PC-9 (cell line): ENCODE results near the gene PIP4P1. TPM values are rescaled to one million over a fixed set of nuclear protein-coding genes. Genes with fewer than 3 reads are reported as not detected.

Experiments used
- BruUV-seq: library from RNA; stranded (reverse); fragments of 400-500 nt; replicated peaks from 2 replicates; lab custom pipeline; 2021; lab: Mats Ljungman, UMichigan
- CTCF ChIA-PET: fragments of 300-600 bp; sonication (Branson Sonifier 250); formaldehyde crosslinking; loops from one replicate; lab custom pipeline; 2022; ENCODE audit warnings: antibody characterized with exemption; lab: Charles Lee
- POLR2A ChIA-PET: fragments of 300-600 bp; sonication (Branson Sonifier 250); formaldehyde crosslinking; loops from one replicate; lab custom pipeline; 2022; ENCODE audit warnings: antibody characterized with exemption; ENCODE audit not compliant: unreplicated experiment; lab: Charles Lee
- DNase-seq, 2 experiments: peaks; one replicate each; pipeline versions ENCODE4 v3.0.0 to v3.0.0-alpha.2; 2015 to 2022; ENCODE audit warnings: mixed read lengths in 1 of 2
- H2AFZ ChIP-seq: fragments of 200-600 bp; sonication (generic); 2 replicates; pipeline ENCODE4 v1.8.1; 2017; ENCODE audit warnings: antibody characterized with exemption
- H3F3A ChIP-seq: fragments of 200-600 bp; sonication (generic); 2 replicates; pipeline ENCODE4 v1.8.1; 2017; ENCODE audit warnings: antibody characterized with exemption, mild to moderate bottlenecking, low read depth; ENCODE audit not compliant: insufficient read depth
- H3K27ac ChIP-seq: fragments of 200-600 bp; sonication (generic); 2 replicates; pipeline ENCODE4 v1.6.1; 2016; ENCODE audit warnings: mixed run types
- H3K27me3 ChIP-seq: fragments of 200-600 bp; sonication (generic); 2 replicates; pipeline ENCODE4 v1.6.1; 2016; ENCODE audit warnings: low read depth, mixed run types; ENCODE audit not compliant: insufficient read depth
- H3K36me3 ChIP-seq: fragments of 200-600 bp; sonication (generic); 2 replicates; pipeline ENCODE4 v1.6.1; 2016; ENCODE audit warnings: low read depth, mixed run types
- H3K4me1 ChIP-seq: fragments of 200-600 bp; sonication (generic); replicated peaks from 2 replicates; pipeline ENCODE4 v1.6.1; 2016; ENCODE audit warnings: mixed run types; ENCODE audit not compliant: insufficient read depth
- H3K4me2 ChIP-seq: fragments of 200-600 bp; sonication (generic); 2 replicates; pipeline ENCODE4 v1.6.1; 2017; ENCODE audit warnings: mixed run types
- H3K4me3 ChIP-seq: fragments of 200-600 bp; sonication (generic); 2 replicates; pipeline ENCODE4 v1.6.1; 2016; ENCODE audit warnings: mixed run types
- H3K79me2 ChIP-seq: fragments of 200-600 bp; sonication (generic); 2 replicates; pipeline ENCODE4 v1.6.1; 2017; ENCODE audit warnings: low read depth, mixed run types
- H3K9me2 ChIP-seq: fragments of 200-600 bp; sonication (generic); 2 replicates; pipeline ENCODE4 v1.8.1; 2017; ENCODE audit warnings: mild to moderate bottlenecking; ENCODE audit not compliant: insufficient read depth
- H3K9me3 ChIP-seq: fragments of 200-600 bp; sonication (generic); 2 replicates; pipeline ENCODE4 v1.8.1; 2016; ENCODE audit warnings: low read depth; ENCODE audit not compliant: insufficient read depth
- H4K20me1 ChIP-seq: fragments of 200-600 bp; sonication (generic); 2 replicates; pipeline ENCODE4 v1.8.1; 2017; ENCODE audit not compliant: insufficient read depth
- EZH2 ChIP-seq: fragments of 200-600 bp; sonication (generic); IDR thresholded peaks from 2 replicates; pipeline ENCODE4 v1.8.0; 2017; ENCODE audit warnings: antibody characterized with exemption, low read depth
- intact Hi-C: fragments of 100-400 bp; cut with micrococcal nuclease; formaldehyde crosslinking; loops from one replicate; pipeline ENCODE4 v1.10.0; 2022; ENCODE audit not compliant: unreplicated experiment
- total RNA-seq: library from RNA; stranded (reverse); gene quantifications from 2 replicates; pipeline ENCODE4 v1.2.3, GENCODE V29; 2021
- TF ChIP-seq, protein P1 (sequence below): fragments of 200-600 bp; sonication (generic); conservative IDR thresholded peaks from 2 replicates; pipeline ENCODE4 v1.6.1; 2017; ENCODE audit warnings: mixed run types, antibody characterized with exemption, mild to moderate bottlenecking, moderate library complexity

Gene PIP4P1
- total RNA-seq, 1 experiment from 2014 or later: 20.1 TPM

- no peaks in the 10 kb centered on the region for H3K9me2 ChIP-seq
- H3K4me1 ChIP-seq: peaks cover 26% of the 10 kb centered on the region
- H2AFZ ChIP-seq: no peak overlapping the region
- H3K27me3 ChIP-seq: no peaks in the 10 kb centered on the region
- H3K27ac ChIP-seq: no peak overlapping the region
- no peaks in the 10 kb centered on the region for H3K79me2 ChIP-seq
- no peak for TF ChIP-seq EZH2
- TF ChIP-seq, protein P1, sequence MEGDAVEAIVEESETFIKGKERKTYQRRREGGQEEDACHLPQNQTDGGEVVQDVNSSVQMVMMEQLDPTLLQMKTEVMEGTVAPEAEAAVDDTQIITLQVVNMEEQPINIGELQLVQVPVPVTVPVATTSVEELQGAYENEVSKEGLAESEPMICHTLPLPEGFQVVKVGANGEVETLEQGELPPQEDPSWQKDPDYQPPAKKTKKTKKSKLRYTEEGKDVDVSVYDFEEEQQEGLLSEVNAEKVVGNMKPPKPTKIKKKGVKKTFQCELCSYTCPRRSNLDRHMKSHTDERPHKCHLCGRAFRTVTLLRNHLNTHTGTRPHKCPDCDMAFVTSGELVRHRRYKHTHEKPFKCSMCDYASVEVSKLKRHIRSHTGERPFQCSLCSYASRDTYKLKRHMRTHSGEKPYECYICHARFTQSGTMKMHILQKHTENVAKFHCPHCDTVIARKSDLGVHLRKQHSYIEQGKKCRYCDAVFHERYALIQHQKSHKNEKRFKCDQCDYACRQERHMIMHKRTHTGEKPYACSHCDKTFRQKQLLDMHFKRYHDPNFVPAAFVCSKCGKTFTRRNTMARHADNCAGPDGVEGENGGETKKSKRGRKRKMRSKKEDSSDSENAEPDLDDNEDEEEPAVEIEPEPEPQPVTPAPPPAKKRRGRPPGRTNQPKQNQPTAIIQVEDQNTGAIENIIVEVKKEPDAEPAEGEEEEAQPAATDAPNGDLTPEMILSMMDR: no peak
- DNase-seq: no peak
- CTCF ChIA-PET: interaction anchor here (0.5 kb wide), 1 partner anchor 307 kb away, joined by 4 read pairs; no protein-coding TSS in a partner anchor
- POLR2A ChIA-PET: no interaction called here
- intact Hi-C loops: no loop called here
- H3K4me2 ChIP-seq: no peak overlapping the region
- no peak overlapping the region for H3K4me3 ChIP-seq
- no TSS peak for BruUV-seq
- H3K36me3 ChIP-seq: no peaks in the 10 kb centered on the region
- peaks cover 16% of the 10 kb centered on the region; the same call in 1 of the 2 replicates for H3F3A ChIP-seq
- no peaks in the 10 kb centered on the region for H3K9me3 ChIP-seq
- no peaks in the 10 kb centered on the region for H4K20me1 ChIP-seq
Measured at GRCh38 chr14:20493634-20494033, 32.4 kb upstream of the PIP4P1 start.

DNA sequence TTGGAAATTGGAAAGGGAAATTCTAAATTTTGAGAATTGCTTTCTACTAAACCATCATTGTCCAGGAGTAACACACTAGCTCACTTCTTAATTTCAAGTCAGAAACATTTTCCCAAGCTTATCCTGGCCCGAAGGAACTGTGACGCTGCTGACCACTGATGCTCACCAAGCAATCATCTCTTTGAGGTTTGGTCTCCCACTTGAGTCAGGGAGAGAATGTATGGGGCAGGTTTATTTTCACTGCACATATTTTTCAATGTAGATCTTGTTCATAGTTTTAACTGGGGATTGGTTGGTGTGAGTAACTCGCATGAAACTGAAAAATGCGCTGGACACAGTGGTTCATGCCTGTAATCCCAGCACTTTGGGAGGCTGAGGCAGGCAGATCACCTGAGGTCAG lies 31.3 kb upstream of the PIP4P1 start:
- no TSS peak for BruUV-seq
- CTCF ChIA-PET: no interaction called here

DNA sequence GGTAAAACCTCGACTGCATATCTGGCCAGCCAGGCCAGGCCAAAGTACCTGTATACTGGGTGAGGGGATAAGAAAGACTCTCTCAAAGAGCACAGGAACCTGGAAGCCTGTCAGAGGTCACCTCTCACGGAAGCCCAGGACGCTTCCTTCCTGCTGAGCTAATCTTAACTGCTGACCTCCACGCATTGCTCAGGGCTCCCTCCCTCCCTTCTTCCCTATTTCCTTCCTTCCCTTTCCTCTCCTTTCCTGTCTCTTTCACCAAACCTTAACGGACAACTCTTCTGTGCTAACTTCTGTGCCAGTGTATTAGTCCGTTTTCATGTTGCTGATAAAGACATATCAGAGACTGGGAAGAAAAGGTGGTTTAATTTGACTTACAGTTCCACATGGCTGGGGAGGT lies 29.3 kb upstream of the PIP4P1 start:
- POLR2A ChIA-PET: no interaction called here
- DNase-seq: no peak
- BruUV-seq: no TSS peak
- CTCF ChIA-PET: no interaction called here
- H3K4me3 ChIP-seq: no peak overlapping the region
- no peaks in the 10 kb centered on the region for H3K9me2 ChIP-seq
- H3K36me3 ChIP-seq: no peaks in the 10 kb centered on the region
- H3K9me3 ChIP-seq: no peaks in the 10 kb centered on the region
- H3K4me2 ChIP-seq: no peak overlapping the region
- no peak overlapping the region for H3K27ac ChIP-seq
- intact Hi-C loops: no loop called here
- no peaks in the 10 kb centered on the region for H3K79me2 ChIP-seq
- peaks cover 13% of the 10 kb centered on the region; the same call in 1 of the 2 replicates for H3F3A ChIP-seq
- no peak overlapping the region for H2AFZ ChIP-seq
- H4K20me1 ChIP-seq: no peaks in the 10 kb centered on the region
- no peak for TF ChIP-seq EZH2
- TF ChIP-seq, protein P1: no peak
- no peaks in the 10 kb centered on the region for H3K27me3 ChIP-seq
- H3K4me1 ChIP-seq: peaks cover 15% of the 10 kb centered on the region

More for the DNA sequence above, 31.3 kb upstream of the PIP4P1 start:
- intact Hi-C loops: no loop called here
- H2AFZ ChIP-seq: no peak overlapping the region
- no peak overlapping the region for H3K4me2 ChIP-seq
- DNase-seq: no peak
- no peak overlapping the region for H3K4me3 ChIP-seq
- H3K27ac ChIP-seq: no peak overlapping the region
- POLR2A ChIA-PET: no interaction called here
- no peaks in the 10 kb centered on the region for H3K9me3 ChIP-seq
- TF ChIP-seq EZH2: no peak
- TF ChIP-seq, protein P1: no peak
- H4K20me1 ChIP-seq: no peaks in the 10 kb centered on the region
- H3K27me3 ChIP-seq: no peaks in the 10 kb centered on the region
- H3K9me2 ChIP-seq: no peaks in the 10 kb centered on the region
- H3K4me1 ChIP-seq: peaks cover 22% of the 10 kb centered on the region
- H3K36me3 ChIP-seq: no peaks in the 10 kb centered on the region
- no peaks in the 10 kb centered on the region for H3K79me2 ChIP-seq
- peaks cover 16% of the 10 kb centered on the region; the same call in 1 of the 2 replicates for H3F3A ChIP-seq
